ENCODE data around the gene RAB15. TPM values are rescaled to one million over a fixed set of nuclear protein-coding genes. Genes with fewer than 3 reads are reported as not detected.

Gene RAB15
- total and polyA plus RNA-seq, 2 of the 8 experiments (the other 6 are each of a cell fraction or from before 2014, with no cell fraction given), result 38.8 to 58.1 TPM

- no peak for DNase-seq (ENCODE audit: low read depth in 1 of 2, low spot score in 2 of 2)
- Histone ChIP-seq H4K5ac (ENCODE audit: insufficient read length, low read depth, low read length) (no peak overlapping the region), H3K9ac (replicated peaks in 1 of 4; ENCODE audit: extremely low read depth in 1 of 4, low read depth in 3 of 4, low read length in 3 of 4) (no peak overlapping the region), H3K23ac (ENCODE audit: insufficient read length) (no peak overlapping the region), H2BK12ac (ENCODE audit: low read depth, low read length) (no peak overlapping the region), H3K4me2 (ENCODE audit: insufficient read depth in 1 of 2, low read depth in 2 of 2, low read length in 2 of 2) (no peak overlapping the region), H3K18ac (ENCODE audit: extremely low read depth, low read length) (no peak overlapping the region), H3K4ac (replicated peaks; ENCODE audit: insufficient read length, low read depth, low read length) (no peak overlapping the region), H2AK5ac (ENCODE audit: low read depth, low read length) (no peak overlapping the region), H3K27me3 (replicated peaks in 1 of 4; ENCODE audit: control insufficient read depth in 3 of 4, extremely low read depth in 1 of 4, insufficient read depth in 3 of 4, low read length in 3 of 4) (no peaks in the 10 kb centered on the region), H3K36me3 (ENCODE audit: control insufficient read depth in 2 of 4, insufficient read depth in 4 of 4, low read length in 3 of 4) (no peaks in the 10 kb centered on the region), H3K23me2 (ENCODE audit: low read depth, low read length) (no peaks in the 10 kb centered on the region), H2BK15ac (ENCODE audit: low read length) (no peak overlapping the region), H3K4me1 (replicated peaks in 1 of 4; ENCODE audit: control insufficient read depth in 3 of 4, insufficient read depth in 4 of 4, low read length in 3 of 4) (peaks cover 0 to 2% (median 0%) of the 10 kb centered on the region in 4 experiments; a peak in 3 of 7 replicates), H2BK5ac (ENCODE audit: low read depth, low read length) (no peak overlapping the region), H4K8ac (ENCODE audit: extremely low read depth, insufficient read depth, low read length) (no peak overlapping the region), H3K56ac (replicated peaks; ENCODE audit: insufficient read length, low read depth, low read length) (no peak overlapping the region), H2AFZ (ENCODE audit: low read length) (no peak overlapping the region), H2BK20ac (ENCODE audit: low read length) (no peak overlapping the region), H3K79me2 (ENCODE audit: control insufficient read depth in 1 of 2, insufficient read depth in 2 of 2, low read length in 2 of 2) (no peaks in the 10 kb centered on the region; a peak in 1 of 4 replicates), H3K4me3 (ENCODE audit: extremely low read depth in 1 of 4, insufficient read depth in 2 of 4, low read depth in 3 of 4, low read length in 4 of 4) (no peak overlapping the region), H3K14ac (ENCODE audit: insufficient read length) (no peak overlapping the region), H3K79me1 (ENCODE audit: low read depth, low read length) (no peaks in the 10 kb centered on the region; the same call in 1 of the 2 replicates), H3K9me3 (ENCODE audit: insufficient read depth in 2 of 2, low read depth in 1 of 2, low read length in 1 of 2) (no peaks in the 10 kb centered on the region), H3K27ac (ENCODE audit: low read depth, low read length) (no peak overlapping the region), H2BK120ac (replicated peaks; ENCODE audit: low read depth, low read length) (no peak overlapping the region), H4K20me1 (replicated peaks in 1 of 2; ENCODE audit: control insufficient read depth in 1 of 2, insufficient read depth in 2 of 2, low read length in 2 of 2) (no peaks in the 10 kb centered on the region), H4K91ac (replicated peaks; ENCODE audit: insufficient read length, low read length) (no peak overlapping the region)
- no peak for FAIRE-seq
- WGBS, 2 experiments (ENCODE audit: extremely low coverage in 1 of 2, insufficient coverage in 1 of 2, insufficient read length in 1 of 2, insufficient replicate concordance in 2 of 2, low coverage in 1 of 2, low lambda C conversion rate in 2 of 2, missing lambda C conversion rate in 1 of 2), result 90 to 100% methylated on average over 1 to 6 of the region's 6 CpGs
- CTCF ChIA-PET (ENCODE audit: partially characterized antibody), result interaction anchor here (1.0 to 4.9 kb wide), 3 partner anchors 13 to 50 kb away, joined by 5 to 21 read pairs (median 12); no protein-coding TSS in a partner anchor
- POLR2A ChIA-PET (ENCODE audit: partially characterized antibody), result interaction anchor here (0.6 to 0.7 kb wide), 2 partner anchors 20 to 228 kb away, joined by 4 to 5 read pairs; no protein-coding TSS in a partner anchor
- TF ChIP-seq KDM1A (IDR thresholded peaks at IDR 0.05; ENCODE audit: borderline replicate concordance, low read length) (no peak), POLR2A (IDR thresholded peaks at IDR 0.05; ENCODE audit: control extremely low read depth in 1 of 2, low read depth in 2 of 2, low read length in 2 of 2) (no peak), CHD2 (IDR thresholded peaks at IDR 0.05; ENCODE audit: low read length) (no peak), E2F6 (IDR thresholded peaks at IDR 0.05) (no peak), SIN3A (conservative IDR thresholded peaks at IDR 0.05 in 1 of 2, IDR thresholded peaks at IDR 0.05 in 1 of 2; ENCODE audit: low read depth in 1 of 2, low read length in 2 of 2) (no peak), POLR2AphosphoS5 (IDR thresholded peaks at IDR 0.05; ENCODE audit: low read depth, low read length) (no peak), HDAC6 (IDR thresholded peaks at IDR 0.05; ENCODE audit: low read depth, low read length) (no peak), GABPA (IDR thresholded peaks at IDR 0.05; ENCODE audit: borderline replicate concordance, insufficient read depth, low read length) (no peak), CTCF (IDR thresholded peaks at IDR 0.05; ENCODE audit: control extremely low read depth in 1 of 3, insufficient read depth in 1 of 3, low read depth in 1 of 3, low read length in 3 of 3) (no peak), CTBP2 (IDR thresholded peaks at IDR 0.05; ENCODE audit: borderline replicate concordance, insufficient read depth, insufficient read length, low read length) (no peak)
Observed at GRCh38 chr14:65002586-65003210, 30.6 kb upstream of the RAB15 start.

Measured in H1 (cell line).